SK-N-MC (cell line): ENCODE measurements around the gene GLMP.

Source experiments
- EZH2 ChIP-seq: fragments of 200-600 bp; sonication (generic); IDR thresholded peaks from one replicate; pipeline ENCODE4 v1.6.1; 2017; ENCODE audit warnings: antibody characterized with exemption
- FOXP2 ChIP-seq: optimal IDR thresholded peaks from 2 replicates; pipeline ENCODE3; 2011; ENCODE audit warnings: mild to moderate bottlenecking, moderate library complexity; ENCODE audit not compliant: insufficient read depth; ENCODE audit errors: extremely low read length, control extremely low read depth
- POLR2AphosphoS5 ChIP-seq: IDR thresholded peaks from 2 replicates; pipeline ENCODE4 v1.6.1; 2012; ENCODE audit warnings: mild to moderate bottlenecking, low read depth, low read length, borderline replicate concordance

GRCh38 chr1:156249593-156249992 is 45.9 kb downstream of the GLMP start:
- TF ChIP-seq POLR2AphosphoS5 (no peak), EZH2 (no peak), FOXP2 (no peak)
